ENCODE results near the gene TESK1.

The TESK1 gene

GRCh38 chr9:35658968-35659220 lies 53.8 kb downstream of the TESK1 start:
- Mint-ChIP-seq H3K4me3 (peak overlapping the region; percentile 76 to 92), H3K27me3 (no peaks in the 10 kb centered on the region), H3K9me3 (no peaks in the 10 kb centered on the region), H3K27ac (peak overlapping the region; percentile 78 to 100), H3K4me1 (peaks cover 84% of the 10 kb centered on the region)
- peak; percentile 5 for ATAC-seq
- DNase-seq = no peak

- no peaks in the 10 kb centered on the region for H3K27me3 Mint-ChIP-seq
- H3K27ac Mint-ChIP-seq = peak overlapping the region in 1 of 2 donors; percentile 87
- peaks cover 84% of the 10 kb centered on the region for H3K4me1 Mint-ChIP-seq
- peak overlapping the region; percentile 76 to 92 for H3K4me3 Mint-ChIP-seq
- DNase-seq (no peak), ATAC-seq (no peak)
- no peaks in the 10 kb centered on the region for H3K9me3 Mint-ChIP-seq
Observed at GRCh38 chr9:35659340-35659739, 54.3 kb downstream of the TESK1 start.

Measured in stimulated activated naive CD8-positive, alpha-beta T cell treated with anti-CD3 and anti-CD28 coated beads, Interleukin-15, amount 100 ng/mL, for 72 hours (primary cell).